ENCODE results near the gene CYP2E1. TPM values are rescaled to one million over a fixed set of nuclear protein-coding genes. Genes with fewer than 3 reads are reported as not detected.
"Not testable (repeated sequence)": the region's sequence is repeated elsewhere in the genome, so short reads cannot be mapped to it uniquely, and the experiment has no call there.

The CYP2E1 gene
- polyA plus RNA-seq, 4 donors = 0.46 to 2.5 (median 1.7) TPM

GRCh38 chr10:133568287-133568614 is 41.1 kb downstream of the CYP2E1 start:
- no peak for DNase-seq (ENCODE audit: low read depth in 4 of 4, low spot score in 3 of 4)

GRCh38 chr10:133568831-133569527 is 41.8 kb downstream of the CYP2E1 start:
- DNase-seq (ENCODE audit: low read depth in 4 of 4, low spot score in 3 of 4) = not testable (repeated sequence)

GRCh38 chr10:133569801-133570200 is 42.6 kb downstream of the CYP2E1 start:
- not testable (repeated sequence) for DNase-seq (ENCODE audit: low read depth in 4 of 4, low spot score in 3 of 4)

GRCh38 chr10:133572055-133572454 is 44.9 kb downstream of the CYP2E1 start:
- DNase-seq (ENCODE audit: low read depth in 4 of 4, low spot score in 3 of 4) = not testable (repeated sequence)

- DNase-seq (ENCODE audit: low read depth in 4 of 4, low spot score in 3 of 4) = not testable (repeated sequence)
Measured at GRCh38 chr10:133573460-133573859, 46.3 kb downstream of the CYP2E1 start.

- DNase-seq (ENCODE audit: low read depth in 4 of 4, low spot score in 3 of 4) = not testable (repeated sequence)
Measured at GRCh38 chr10:133577037-133577436, 49.9 kb downstream of the CYP2E1 start.

Other genes with a start within 250 kb of the CYP2E1 start
- gene TUBGCP2, start 218.5 kb upstream of the CYP2E1 start, polyA plus RNA-seq (ENCODE audit: insufficient read length in 4 of 4) = 10 to 100 TPM; 59.3 to 66.0 (median 62.4) TPM
- gene ZNF511, start 218.4 kb upstream of the CYP2E1 start, polyA plus RNA-seq (ENCODE audit: insufficient read length in 4 of 4) = 10 to 100 TPM; 32.9 to 41.8 (median 38.8) TPM
- under 1 TPM in 3 of 4 donors, not detected in 1; 0.19 to 0.38 (median 0.21) TPM for gene CALY, start 190.5 kb upstream of the CYP2E1 start, polyA plus RNA-seq (ENCODE audit: insufficient read length in 4 of 4)
- gene PRAP1, start 180.0 kb upstream of the CYP2E1 start, polyA plus RNA-seq (ENCODE audit: insufficient read length in 4 of 4) = 1 to 10 TPM; 2.4 to 5.7 (median 4.0) TPM
- 10 to 100 TPM; 14.7 to 28.7 (median 18.1) TPM for gene FUOM, start 169.3 kb upstream of the CYP2E1 start, polyA plus RNA-seq (ENCODE audit: insufficient read length in 4 of 4)
- 100 to 1,000 TPM; 140 to 163 (median 150) TPM for gene ECHS1, start 154.0 kb upstream of the CYP2E1 start, polyA plus RNA-seq (ENCODE audit: insufficient read length in 4 of 4)
- 1 to 10 TPM; 5.5 to 7.6 (median 5.8) TPM for gene PAOX, start 148.1 kb upstream of the CYP2E1 start, polyA plus RNA-seq (ENCODE audit: insufficient read length in 4 of 4)
- 10 to 100 TPM; 63.9 to 73.6 (median 67.1) TPM for gene MTG1, start 133.2 kb upstream of the CYP2E1 start, polyA plus RNA-seq (ENCODE audit: insufficient read length in 4 of 4)
- gene SPRN, start 102.7 kb upstream of the CYP2E1 start, polyA plus RNA-seq (ENCODE audit: insufficient read length in 4 of 4) = 1 to 10 TPM; 3.9 to 5.1 (median 4.5) TPM
- gene SCART1, start 73.4 kb upstream of the CYP2E1 start, polyA plus RNA-seq (ENCODE audit: insufficient read length in 4 of 4) = 1 to 10 TPM; 1.1 to 2.8 (median 1.7) TPM
- under 1 TPM in 3 of 4 donors, not detected in 1; 0.22 to 0.65 (median 0.42) TPM for gene SYCE1, start 38.2 kb downstream of the CYP2E1 start, polyA plus RNA-seq (ENCODE audit: insufficient read length in 4 of 4)
- gene FRG2B, start 99.4 kb downstream of the CYP2E1 start, polyA plus RNA-seq (ENCODE audit: insufficient read length in 4 of 4) = not detected